GM10266 (cell line): Measurements from ENCODE around the gene ATP1B4.

Source experiments
- DNase-seq: peaks from one replicate; pipeline ENCODE4 v3.0.0; 2012; ENCODE audit errors: extremely low spot score
- CTCF ChIP-seq: IDR thresholded peaks from 2 replicates; pipeline ENCODE4 v1.5.1; 2012; ENCODE audit warnings: mild to moderate bottlenecking, low read depth; ENCODE audit not compliant: control insufficient read depth, insufficient read depth; ENCODE audit errors: missing control alignments

The ATP1B4 gene

GRCh38 chrX:120406638-120407037, 44.7 kb downstream of the ATP1B4 start:
- TF ChIP-seq CTCF, result no peak
- no peak for DNase-seq

GRCh38 chrX:120408168-120408567, 46.3 kb downstream of the ATP1B4 start:
- DNase-seq, result no peak
- TF ChIP-seq CTCF, result no peak

- DNase-seq, result peak; percentile 1
- no peak for TF ChIP-seq CTCF
Observed at GRCh38 chrX:120419463-120419862, 57.6 kb downstream of the ATP1B4 start.

- no peak for TF ChIP-seq CTCF
- DNase-seq, result no peak
Observed at GRCh38 chrX:120426599-120426998, 64.7 kb downstream of the ATP1B4 start.

- DNase-seq, result no peak
Observed at GRCh38 chrX:120428309-120428708, 66.4 kb downstream of the ATP1B4 start.

GRCh38 chrX:120429776-120430540, 68.1 kb downstream of the ATP1B4 start:
- TF ChIP-seq CTCF, result no peak
- DNase-seq, result no peak

More at GRCh38 chrX:120428309-120428708, 66.4 kb downstream of the ATP1B4 start:
- no peak for TF ChIP-seq CTCF
